Measurements from ENCODE around the gene ID4. TPM values are rescaled to one million over a fixed set of nuclear protein-coding genes. Genes with fewer than 3 reads are reported as not detected.

The ID4 gene
- total and polyA plus RNA-seq, 2 donors (not counting 1 experiment from before 2014, with no cell fraction given): not detected

DNA sequence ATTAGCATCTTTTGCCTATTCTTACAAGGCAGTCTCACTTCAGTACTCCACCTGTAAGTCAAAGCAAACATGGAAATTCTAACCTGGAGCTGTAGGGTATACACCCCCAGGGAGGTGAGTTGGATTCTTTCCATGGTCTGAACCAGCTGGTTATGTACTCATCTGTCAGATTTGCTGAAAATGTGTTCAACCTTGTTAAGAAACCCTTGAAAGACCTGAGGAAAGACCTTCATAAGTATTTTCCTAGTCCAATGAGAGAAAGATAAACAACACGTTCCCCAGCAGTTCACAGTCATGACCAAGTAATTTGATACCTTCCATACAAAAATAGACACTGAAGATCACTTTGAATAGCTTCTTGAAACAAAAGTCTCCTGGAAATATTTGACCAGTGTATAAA, 42.5 kb downstream of the ID4 start:
- ATAC-seq (ENCODE audit: low read depth): no peak
- H2AFZ ChIP-seq (ENCODE audit: insufficient read depth, low read depth, low read length, poor library complexity, severe bottlenecking): no peak overlapping the region
- no peak overlapping the region for H3K4me2 ChIP-seq (replicated peaks; ENCODE audit: low read depth, low read length, poor library complexity, severe bottlenecking)
- H3K9me3 ChIP-seq (ENCODE audit: control extremely low read depth in 1 of 3, control insufficient read depth in 2 of 3, insufficient read depth in 1 of 3, low read length in 2 of 3): no peaks in the 10 kb centered on the region
- Mint-ChIP-seq H3K27me3 (no peaks in the 10 kb centered on the region), H3K9me3 (ENCODE audit: insufficient read depth) (no peaks in the 10 kb centered on the region), H3K27ac (no peak overlapping the region), H3K4me1 (no peaks in the 10 kb centered on the region), H3K4me3 (no peak overlapping the region)
- H3K4me3 ChIP-seq (ENCODE audit: control extremely low read depth in 1 of 5, extremely low read depth in 1 of 5, insufficient read depth in 1 of 5, low read depth in 2 of 5, low read length in 4 of 5): no peak overlapping the region
- POLR2A ChIA-PET: no interaction called here
- TF ChIP-seq, protein P1, sequence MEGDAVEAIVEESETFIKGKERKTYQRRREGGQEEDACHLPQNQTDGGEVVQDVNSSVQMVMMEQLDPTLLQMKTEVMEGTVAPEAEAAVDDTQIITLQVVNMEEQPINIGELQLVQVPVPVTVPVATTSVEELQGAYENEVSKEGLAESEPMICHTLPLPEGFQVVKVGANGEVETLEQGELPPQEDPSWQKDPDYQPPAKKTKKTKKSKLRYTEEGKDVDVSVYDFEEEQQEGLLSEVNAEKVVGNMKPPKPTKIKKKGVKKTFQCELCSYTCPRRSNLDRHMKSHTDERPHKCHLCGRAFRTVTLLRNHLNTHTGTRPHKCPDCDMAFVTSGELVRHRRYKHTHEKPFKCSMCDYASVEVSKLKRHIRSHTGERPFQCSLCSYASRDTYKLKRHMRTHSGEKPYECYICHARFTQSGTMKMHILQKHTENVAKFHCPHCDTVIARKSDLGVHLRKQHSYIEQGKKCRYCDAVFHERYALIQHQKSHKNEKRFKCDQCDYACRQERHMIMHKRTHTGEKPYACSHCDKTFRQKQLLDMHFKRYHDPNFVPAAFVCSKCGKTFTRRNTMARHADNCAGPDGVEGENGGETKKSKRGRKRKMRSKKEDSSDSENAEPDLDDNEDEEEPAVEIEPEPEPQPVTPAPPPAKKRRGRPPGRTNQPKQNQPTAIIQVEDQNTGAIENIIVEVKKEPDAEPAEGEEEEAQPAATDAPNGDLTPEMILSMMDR (IDR thresholded peaks at IDR 0.05): no peak
- TF ChIP-seq EZH2 (IDR thresholded peaks at IDR 0.05; ENCODE audit: borderline replicate concordance, insufficient read depth, low read depth, low read length, poor library complexity, severe bottlenecking): no peak
- H3K27me3 ChIP-seq (replicated peaks in 1 of 4; ENCODE audit: control extremely low read depth in 1 of 4, control insufficient read depth in 3 of 4, insufficient read depth in 4 of 4, low read length in 3 of 4): no peaks in the 10 kb centered on the region
- no peak overlapping the region for H3K9ac ChIP-seq (ENCODE audit: low read length)
- no peak for DNase-seq
- H3K27ac ChIP-seq (ENCODE audit: low read length in 2 of 2): no peak overlapping the region
- H3K4me1 ChIP-seq (ENCODE audit: control insufficient read depth in 2 of 2, insufficient read depth in 2 of 2, low read length in 2 of 2): no peaks in the 10 kb centered on the region
- WGBS (ENCODE audit: insufficient coverage): no CpG with 5 or more reads among the region's 1 CpG
- no peaks in the 10 kb centered on the region for H3K79me2 ChIP-seq (ENCODE audit: control insufficient read depth, insufficient read depth, low read length)
- no peaks in the 10 kb centered on the region for H3K36me3 ChIP-seq (replicated peaks in 1 of 2; ENCODE audit: control extremely low read depth in 1 of 2, control insufficient read depth in 1 of 2, extremely low read depth in 1 of 2, insufficient read depth in 2 of 2, low read length in 1 of 2)
- CTCF ChIA-PET: no interaction called here
- no peaks in the 10 kb centered on the region for H4K20me1 ChIP-seq (ENCODE audit: control insufficient read depth, insufficient read depth, low read length, poor library complexity, severe bottlenecking)
- intact Hi-C loops (cut with micrococcal nuclease): no loop called here

GRCh38 chr6:19880066-19880465, 42.9 kb downstream of the ID4 start:
- intact Hi-C loops (cut with micrococcal nuclease): no loop called here

More at GRCh38 chr6:19880066-19880465, 42.9 kb downstream of the ID4 start:
- ChIA-PET POLR2A (no interaction called here), CTCF (no interaction called here)
- ATAC-seq (ENCODE audit: low read depth) (no peak), DNase-seq (no peak)
- H3K79me2 ChIP-seq (ENCODE audit: control insufficient read depth, insufficient read depth, low read length): no peaks in the 10 kb centered on the region
- no peaks in the 10 kb centered on the region for H3K9me3 ChIP-seq (ENCODE audit: control extremely low read depth in 1 of 3, control insufficient read depth in 2 of 3, insufficient read depth in 1 of 3, low read length in 2 of 3)
- no peak overlapping the region for H3K9ac ChIP-seq (ENCODE audit: low read length)
- TF ChIP-seq, protein P1 (IDR thresholded peaks at IDR 0.05): no peak
- no peak for TF ChIP-seq EZH2 (IDR thresholded peaks at IDR 0.05; ENCODE audit: borderline replicate concordance, insufficient read depth, low read depth, low read length, poor library complexity, severe bottlenecking)
- H3K4me3 ChIP-seq (ENCODE audit: control extremely low read depth in 1 of 5, extremely low read depth in 1 of 5, insufficient read depth in 1 of 5, low read depth in 2 of 5, low read length in 4 of 5): no peak overlapping the region
- WGBS (ENCODE audit: insufficient coverage): 100% methylated on average over 2 of the region's 2 CpGs
- no peaks in the 10 kb centered on the region for H3K27me3 Mint-ChIP-seq
- H3K4me2 ChIP-seq (replicated peaks; ENCODE audit: low read depth, low read length, poor library complexity, severe bottlenecking): no peak overlapping the region
- no peak overlapping the region for H2AFZ ChIP-seq (ENCODE audit: insufficient read depth, low read depth, low read length, poor library complexity, severe bottlenecking)
- no peak overlapping the region for H3K27ac Mint-ChIP-seq
- H3K9me3 Mint-ChIP-seq (ENCODE audit: insufficient read depth): no peaks in the 10 kb centered on the region
- H3K36me3 ChIP-seq (replicated peaks in 1 of 2; ENCODE audit: control extremely low read depth in 1 of 2, control insufficient read depth in 1 of 2, extremely low read depth in 1 of 2, insufficient read depth in 2 of 2, low read length in 1 of 2): no peaks in the 10 kb centered on the region
- no peaks in the 10 kb centered on the region for H3K4me1 ChIP-seq (ENCODE audit: control insufficient read depth in 2 of 2, insufficient read depth in 2 of 2, low read length in 2 of 2)
- no peaks in the 10 kb centered on the region for H3K4me1 Mint-ChIP-seq
- no peaks in the 10 kb centered on the region for H4K20me1 ChIP-seq (ENCODE audit: control insufficient read depth, insufficient read depth, low read length, poor library complexity, severe bottlenecking)
- no peaks in the 10 kb centered on the region for H3K27me3 ChIP-seq (replicated peaks in 1 of 4; ENCODE audit: control extremely low read depth in 1 of 4, control insufficient read depth in 3 of 4, insufficient read depth in 4 of 4, low read length in 3 of 4)
- H3K27ac ChIP-seq (ENCODE audit: low read length in 2 of 2): no peak overlapping the region
- no peak overlapping the region for H3K4me3 Mint-ChIP-seq

Data from B cell (primary cell).